Dermis microvascular lymphatic vessel endothelial cell (primary cell): ENCODE measurements around the gene SKI. TPM values are rescaled to one million over a fixed set of nuclear protein-coding genes. Genes with fewer than 3 reads are reported as not detected.
"Not testable (repeated sequence)": the region's sequence is repeated elsewhere in the genome, so short reads cannot be mapped to it uniquely, and the experiment has no call there.

Experiments used
- DNase-seq, 2 donors: peaks; one replicate each; pipeline versions ENCODE4 v3.0.0 to v3.0.0-alpha.2; 2010; ENCODE audit warnings: low read depth in 2 of 2
- total RNA-seq: library from RNA; depleted of rRNA; stranded (reverse); fragments of >200 nt; gene quantifications from 2 replicates; pipeline ENCODE4 v1.2.1, GENCODE V29; 2014

Gene SKI
- total RNA-seq, 1 donor from 2014 or later = 12.7 TPM

DNA sequence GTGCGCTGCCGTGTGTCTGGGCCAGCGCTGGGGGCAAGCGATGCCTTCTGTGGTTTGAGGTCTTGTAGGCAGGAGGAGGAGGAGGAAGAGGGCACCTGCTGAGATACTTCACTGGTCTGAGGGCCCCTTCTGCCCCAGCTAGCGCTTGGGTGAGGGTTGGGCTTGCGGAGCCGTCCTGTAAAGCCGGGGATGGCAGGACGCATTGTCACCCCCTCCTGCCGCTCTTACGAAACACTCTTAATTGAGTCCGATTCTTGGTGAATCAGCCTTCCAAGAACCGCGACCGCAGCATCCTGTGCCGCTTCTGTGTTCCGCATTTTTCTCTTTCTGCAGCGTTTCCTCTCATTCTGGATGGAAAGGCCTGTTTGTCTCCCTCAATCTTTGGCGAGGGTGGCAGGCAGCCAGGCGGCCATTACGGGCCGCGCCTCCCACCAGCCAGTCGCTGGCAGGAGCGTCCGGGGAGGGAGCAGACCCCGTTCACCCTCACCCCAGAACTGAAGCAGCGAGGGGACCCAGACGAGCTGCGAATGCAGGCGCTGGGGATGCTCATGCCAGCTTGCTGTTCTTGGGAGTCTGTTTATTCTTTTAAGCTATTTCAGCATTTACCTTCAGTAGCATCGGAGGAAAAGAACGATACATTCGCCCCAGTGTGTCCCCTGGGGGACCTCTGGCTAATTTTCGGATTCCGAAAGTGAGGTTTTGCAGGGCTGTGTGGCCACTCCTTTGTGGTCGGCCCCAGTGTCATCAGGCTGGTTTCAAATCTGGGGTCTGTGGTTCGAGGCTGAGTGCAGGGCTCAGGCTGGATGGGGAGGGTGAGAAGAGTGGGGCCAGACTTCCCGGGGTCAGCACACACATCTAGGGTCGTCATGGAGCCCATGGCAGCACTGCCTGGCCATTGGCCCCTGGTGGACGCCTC lies 62.7 kb downstream of the SKI start:
- DNase-seq = peak; percentile 63 to 93

DNA sequence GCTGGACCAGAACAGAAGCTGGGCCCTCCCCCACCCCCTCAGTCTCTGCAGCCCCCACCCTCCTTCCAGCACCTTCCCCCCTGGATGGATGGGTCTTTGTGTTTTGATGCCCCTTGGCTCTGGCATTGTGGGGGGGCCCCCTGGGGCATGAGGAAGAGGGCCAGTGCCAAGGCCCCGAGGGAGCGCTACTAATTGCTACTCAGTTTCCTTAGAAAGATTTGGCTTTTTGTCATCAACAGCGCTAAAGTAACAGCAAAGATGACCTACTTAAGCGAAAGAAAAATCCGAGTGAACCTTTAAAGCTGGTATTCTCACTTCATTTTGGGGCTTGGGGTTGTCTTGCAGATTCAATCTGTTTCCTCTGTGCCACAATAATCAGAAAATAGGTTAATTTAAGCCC lies 63.5 kb downstream of the SKI start:
- DNase-seq = no peak

DNA sequence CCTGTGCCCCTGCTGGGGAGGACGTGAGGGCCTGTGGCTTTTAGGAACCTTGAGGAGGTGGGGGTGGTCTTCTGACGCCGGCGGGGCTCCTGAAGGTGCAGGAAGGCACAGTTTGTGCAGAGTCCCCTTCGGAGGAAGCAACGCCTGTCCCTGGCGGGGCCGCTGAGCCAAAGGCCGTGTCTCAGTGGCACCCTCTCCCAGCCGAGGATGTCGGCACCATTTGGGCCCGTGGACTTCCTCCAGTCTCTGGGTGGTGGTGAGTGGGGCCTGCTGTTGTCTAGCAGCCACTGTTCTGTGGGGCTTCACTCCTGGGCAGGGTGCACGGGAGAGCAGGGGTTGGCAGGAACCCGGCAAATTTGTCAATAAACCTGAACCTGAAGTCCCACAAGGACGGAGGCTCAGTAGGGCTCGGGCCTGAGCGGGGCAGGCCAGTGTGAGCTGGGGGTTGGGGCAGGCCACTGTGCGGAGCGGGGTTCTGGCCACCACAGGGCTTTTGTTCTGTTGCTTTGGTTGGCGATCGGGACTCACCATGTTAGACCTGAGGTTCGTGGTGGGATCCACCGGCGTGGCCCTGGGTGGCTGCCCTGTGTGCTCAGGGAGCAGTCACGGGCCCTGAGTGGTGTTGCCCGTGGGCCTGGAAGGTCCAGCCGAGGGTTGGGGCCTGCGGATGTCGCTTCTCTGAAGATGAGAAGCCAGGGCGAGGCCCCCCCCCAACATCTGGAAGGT lies 64.8 kb downstream of the SKI start:
- no peak for DNase-seq

DNA sequence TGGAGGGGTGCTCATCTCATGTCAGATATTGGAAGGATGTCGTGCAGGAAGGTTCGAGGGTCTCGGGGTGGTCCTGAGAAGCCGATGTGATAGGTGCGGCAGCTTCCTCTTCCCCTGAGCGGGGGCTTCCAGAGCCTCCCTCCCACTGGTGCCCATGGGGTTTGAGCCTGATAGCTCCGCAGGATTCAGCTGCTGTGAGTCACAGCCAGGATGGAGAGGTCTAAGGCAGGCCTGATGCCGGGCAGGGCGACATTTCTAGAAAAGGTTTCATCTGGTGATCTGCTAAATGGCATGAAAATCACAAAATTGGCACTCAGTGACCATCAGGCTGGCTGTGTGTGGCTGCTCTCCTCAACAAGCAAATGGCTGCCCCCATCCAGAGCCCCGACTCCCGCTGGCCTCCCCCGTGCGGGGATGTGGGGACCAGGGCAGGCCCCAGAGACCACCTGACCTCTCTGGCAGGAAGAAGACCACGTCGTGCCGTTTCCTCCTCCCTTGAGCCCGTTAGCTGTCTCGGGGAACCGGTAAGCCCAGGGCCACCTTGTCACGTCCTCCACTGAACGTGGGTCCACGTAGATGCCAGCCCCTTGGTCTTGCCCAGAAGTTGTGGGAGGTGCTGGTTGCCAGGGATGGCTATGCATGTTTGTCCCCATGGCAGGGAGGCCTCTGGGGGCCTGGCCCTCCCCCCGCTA lies 66.1 kb downstream of the SKI start:
- DNase-seq = no peak

DNA sequence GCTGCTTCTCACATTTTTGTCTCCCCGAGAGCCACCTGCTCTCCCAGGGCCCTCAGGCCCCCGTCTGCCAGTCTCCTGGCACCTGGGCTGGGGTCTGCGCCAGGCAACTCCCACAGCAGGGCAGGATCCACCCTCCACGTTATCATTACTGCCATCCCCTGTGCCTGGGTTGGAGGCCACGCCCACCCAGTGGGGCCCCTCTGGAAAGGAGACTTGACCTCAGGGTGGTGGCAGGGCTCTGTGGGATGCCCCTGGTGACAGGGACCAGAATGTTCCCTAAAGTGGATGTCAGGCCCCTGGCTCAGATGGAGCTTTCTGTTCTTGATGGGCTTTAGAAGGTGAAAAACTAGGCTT lies 66.6 kb downstream of the SKI start:
- DNase-seq = no peak

DNA sequence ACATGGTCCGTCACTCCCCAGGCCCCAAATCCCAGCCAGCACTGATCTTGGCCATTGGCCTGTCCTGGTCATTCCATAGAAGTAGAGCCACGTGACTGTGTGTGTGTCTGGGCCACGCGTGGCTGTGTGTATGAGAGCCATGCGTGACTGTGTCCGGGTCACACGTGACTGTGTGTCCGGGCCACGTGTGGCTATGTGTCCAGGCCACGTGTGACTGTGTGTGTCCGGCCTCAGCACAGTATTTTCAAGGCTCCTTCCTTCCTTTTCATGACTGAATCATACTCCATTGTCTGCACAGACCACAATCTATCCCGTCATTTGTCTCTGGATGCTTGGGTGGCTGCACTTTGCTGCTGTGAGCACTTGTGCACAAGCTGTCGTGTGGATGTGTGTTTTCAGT lies 67.4 kb downstream of the SKI start:
- peak in 1 of 2 donors; percentile 27 for DNase-seq

DNA sequence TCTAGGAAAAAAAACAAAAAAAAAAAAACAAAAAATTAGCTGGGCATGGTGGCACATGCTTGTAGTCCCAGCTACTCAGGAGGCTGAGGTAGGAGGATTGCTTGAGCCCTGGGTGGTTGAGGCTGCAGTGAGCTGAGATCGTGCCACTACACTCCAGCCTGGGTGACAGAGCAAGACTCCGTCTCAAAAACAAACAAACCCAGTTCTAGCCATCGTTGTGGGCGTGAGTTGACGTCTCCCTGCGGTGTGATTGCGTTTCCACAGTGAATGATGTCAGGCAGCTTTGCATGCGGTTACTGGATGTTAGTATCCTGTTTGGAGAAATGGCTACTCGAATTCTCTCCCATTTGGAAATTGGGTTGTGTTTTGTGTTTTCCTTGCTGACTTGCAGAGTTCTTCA lies 68.1 kb downstream of the SKI start:
- not testable (repeated sequence) for DNase-seq

DNA sequence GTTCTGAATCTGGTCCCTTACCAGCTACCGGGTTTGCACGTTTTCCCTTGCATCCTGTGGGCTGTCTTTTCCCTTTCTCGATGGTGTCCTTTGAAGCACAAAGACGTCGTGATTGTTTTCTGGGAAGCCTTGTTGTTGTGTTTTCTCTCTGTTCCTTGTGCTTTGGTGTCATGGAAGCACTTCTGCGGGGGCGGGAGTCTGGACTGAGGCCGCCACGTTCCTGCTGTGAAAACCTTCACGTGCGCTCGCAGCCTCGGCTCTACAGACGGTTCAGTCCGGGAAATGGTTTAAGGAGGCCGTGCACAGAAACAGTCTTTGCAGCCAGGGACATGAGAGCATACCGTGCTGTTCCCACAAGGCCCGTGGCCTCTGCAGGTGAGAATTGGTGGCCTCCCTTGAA lies 68.5 kb downstream of the SKI start:
- no peak for DNase-seq

DNA sequence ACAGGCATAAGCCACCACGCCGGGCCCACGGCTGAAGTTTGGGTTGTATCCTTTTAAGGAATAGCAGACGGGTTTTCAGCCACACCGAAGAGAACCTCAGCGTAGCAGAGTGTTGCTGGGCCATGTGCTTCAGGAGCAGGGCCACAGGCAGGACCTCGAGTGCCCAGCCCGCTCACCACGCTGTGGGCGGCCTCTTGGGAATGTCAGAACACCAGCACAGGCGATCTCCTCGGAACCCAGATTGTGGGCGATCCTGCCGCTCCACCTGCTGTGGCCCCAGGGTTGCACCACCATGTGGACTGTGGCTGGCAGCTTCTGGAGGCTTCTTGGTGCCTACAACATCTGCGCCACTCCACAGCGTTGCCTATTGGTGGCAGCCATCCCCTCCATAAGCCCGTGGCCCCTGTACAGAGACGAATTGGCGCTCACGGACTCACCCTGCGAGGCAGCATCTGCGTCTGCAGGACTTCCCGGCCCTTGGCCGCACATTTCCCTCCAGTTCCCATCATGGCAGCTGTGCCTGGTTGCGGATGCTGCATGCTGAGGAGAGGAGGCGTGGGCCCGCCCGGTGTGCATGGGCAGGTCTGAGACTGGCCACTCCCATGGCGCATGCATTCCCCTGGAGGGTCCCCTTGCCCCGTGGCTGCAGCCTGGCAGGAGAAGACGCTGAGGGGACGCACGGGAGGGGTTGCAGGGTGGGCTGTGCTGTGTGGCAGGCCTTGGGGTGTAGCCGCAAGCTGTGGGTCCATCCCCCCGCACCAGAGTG lies 69.3 kb downstream of the SKI start:
- no peak for DNase-seq

DNA sequence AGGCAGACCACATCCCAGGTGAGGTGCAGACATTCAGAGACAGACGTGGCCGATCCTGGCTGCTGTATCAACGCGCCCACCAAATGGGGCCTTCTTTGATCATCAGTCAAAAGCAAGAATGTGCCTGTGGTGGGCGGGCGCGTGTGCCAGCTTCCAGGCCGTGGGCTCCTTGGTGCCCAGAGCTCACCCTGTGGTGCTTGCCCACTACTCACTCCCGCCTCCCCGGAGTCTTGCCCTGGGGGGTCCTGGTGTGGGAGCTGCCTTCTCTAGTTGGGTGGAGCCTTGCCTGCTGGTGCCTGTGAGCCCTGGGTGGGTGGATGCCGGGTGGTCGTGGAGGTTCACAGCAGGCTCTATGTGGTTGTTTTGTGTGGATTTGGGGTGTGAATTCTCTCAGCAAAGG lies 70.6 kb downstream of the SKI start:
- DNase-seq = no peak

DNA sequence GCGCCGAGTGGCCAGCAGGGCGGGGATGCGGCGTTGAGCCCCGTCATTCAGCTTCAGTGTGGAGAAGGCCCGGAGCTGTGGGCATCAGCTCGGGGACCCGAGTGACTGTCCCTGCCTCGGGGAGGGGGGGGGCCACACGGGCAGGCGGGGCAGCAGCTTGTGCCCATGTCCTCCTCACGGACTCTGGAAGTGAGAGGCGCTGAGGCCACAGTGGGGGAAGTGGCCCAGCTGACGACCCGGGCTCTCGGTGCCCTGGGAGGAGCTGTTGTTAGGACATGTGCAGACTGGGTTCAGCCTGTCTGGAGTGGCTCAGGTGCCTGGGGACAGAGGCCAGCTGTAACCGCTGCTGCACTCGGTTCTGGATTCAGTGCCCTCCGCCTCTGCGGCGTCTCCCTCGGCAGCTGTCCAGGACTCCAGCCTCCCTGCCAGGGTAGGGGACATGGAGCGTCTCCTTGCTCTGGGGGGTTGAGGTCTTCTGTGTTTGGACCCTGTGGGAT lies 71.1 kb downstream of the SKI start:
- no peak for DNase-seq

DNA sequence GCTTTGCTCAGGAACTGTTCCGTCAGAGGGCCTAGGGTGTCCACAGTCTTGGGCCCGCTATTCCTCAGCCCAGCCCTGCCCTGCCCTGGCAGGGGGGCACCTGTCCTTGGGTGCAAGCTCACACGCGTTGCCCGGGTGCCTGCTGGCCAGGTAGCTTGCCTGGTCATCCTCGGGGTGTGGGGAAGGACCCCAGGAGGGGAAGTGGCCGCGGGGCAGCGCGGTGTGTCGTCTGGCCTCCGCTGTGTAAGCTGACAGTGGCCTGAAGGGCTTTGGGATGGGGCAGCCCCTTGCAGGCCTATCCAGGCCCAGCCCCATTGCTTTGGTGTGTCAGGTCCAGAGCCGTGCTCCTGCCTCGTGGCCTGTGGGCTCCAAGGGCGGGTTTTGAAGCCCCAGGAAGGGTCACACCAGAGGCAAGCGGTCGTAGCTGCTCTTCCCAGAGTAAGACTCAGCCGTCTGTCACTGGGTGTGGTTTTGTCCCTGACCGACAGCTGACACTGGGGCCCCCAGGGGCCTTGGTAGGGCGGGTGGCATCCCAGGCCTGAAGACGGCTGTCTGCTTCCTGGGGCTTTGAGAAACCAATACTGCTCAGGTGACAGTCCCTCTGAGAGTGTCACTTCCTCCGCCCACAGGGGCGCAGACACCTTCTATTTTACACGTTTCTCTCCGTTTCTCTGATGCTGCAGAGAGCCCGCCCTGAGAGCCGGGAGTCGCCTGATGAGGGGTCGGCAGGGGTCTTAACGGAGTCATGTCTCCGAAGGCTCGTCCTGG lies 72.1 kb downstream of the SKI start:
- peak in 1 of 2 donors; percentile 18 for DNase-seq

DNA sequence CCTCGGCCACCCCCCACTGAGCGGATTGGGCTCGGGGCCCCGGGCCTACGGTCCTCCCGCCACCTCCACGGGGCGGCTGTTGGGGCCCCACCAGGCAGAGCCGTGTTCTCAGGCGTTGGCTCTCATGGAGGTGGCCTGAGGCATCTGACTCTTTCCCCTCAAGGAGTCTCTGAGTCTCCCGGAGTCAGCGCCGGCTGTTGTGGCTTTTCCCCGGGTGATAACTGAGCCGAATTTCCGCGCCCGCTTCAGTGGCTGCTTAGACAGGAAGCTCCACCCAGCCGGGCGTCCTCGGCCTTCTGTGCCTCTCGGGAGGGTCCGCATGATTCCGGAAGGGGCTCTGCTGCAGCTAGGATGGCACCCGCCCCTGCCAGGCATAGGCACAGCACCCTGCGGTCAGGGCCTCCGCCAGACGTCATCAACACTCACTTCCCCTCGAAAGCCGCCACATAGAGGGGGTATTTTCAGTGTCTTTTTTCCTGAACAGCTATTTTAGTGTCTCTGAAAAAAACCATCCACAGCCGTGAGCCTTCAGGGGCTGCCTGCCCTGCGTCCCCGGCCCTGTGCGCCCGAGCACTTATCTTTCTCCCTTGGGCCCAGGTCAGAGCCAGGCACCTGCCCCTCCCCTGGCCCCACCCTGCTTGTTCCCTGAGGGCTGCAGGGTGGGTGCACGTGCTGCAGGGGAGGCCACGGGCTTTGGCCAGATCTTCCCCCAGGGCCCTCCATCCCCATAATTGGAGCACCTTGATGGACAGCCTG lies 72.9 kb downstream of the SKI start:
- peak in 1 of 2 donors; percentile 69 for DNase-seq

DNA sequence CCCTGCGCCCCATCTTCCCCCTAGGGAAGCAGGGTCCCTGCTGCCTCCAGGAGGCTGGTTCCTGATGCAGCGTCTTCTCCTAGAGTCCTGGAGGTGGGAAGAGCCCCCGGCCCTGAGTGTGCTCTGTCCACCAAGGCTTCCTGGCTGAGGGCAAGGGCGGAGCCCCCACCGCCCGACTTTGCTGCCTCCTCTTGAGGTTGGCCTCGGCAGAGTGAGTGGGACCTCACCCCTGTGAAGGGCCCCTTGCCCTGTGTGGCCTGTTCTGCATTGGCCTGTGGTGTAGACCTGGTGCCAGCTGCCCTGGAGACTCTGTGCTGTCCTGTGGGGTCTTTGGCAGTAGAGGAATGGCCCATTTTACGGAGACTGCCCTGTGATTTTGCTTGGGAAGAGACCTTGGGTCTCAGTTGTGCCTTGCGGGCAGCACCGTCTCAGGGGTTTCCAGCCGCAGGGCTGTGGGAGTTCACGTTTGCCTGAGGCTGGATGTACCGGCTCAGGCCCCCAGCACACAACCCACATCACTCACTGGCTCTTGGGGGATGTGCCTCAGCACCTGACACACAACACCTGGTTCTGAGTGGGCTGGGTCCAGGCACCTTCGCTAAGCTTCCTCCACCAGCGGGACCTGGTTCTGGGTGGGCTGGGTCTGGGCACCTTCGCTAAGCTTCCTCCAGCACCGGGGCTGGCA lies 73.6 kb downstream of the SKI start:
- no peak for DNase-seq

DNA sequence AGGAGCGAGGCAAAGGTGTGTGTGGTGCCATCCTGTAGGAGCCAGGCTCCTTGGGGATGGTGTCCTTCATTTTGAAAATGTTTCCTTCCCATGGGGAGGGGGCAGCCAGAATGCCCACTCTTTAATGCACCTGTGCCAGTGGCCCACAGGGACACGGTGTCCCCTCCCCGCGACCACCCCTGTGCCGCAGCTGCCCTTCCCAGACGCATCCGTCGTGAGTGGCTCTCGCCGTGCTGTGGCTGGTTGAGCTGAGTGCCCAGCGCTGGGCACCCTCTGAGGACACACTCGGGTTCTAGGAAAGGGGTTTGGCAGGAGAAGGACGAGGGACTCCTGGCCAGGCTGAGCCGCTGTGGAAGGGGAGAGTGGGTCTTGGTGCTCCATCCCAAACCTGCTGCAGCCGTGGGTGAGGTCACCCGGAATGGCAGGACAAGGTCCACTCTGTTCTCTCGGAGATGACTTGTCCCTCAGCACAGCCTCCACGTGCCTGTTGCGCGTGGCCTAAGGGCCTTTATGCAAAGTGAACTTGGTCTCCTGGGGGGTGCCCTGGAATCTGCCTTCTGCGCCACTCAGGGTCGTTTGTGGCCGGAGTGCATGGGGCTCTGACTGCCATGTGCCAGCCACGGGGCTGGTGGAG lies 74.3 kb downstream of the SKI start:
- DNase-seq = no peak

DNA sequence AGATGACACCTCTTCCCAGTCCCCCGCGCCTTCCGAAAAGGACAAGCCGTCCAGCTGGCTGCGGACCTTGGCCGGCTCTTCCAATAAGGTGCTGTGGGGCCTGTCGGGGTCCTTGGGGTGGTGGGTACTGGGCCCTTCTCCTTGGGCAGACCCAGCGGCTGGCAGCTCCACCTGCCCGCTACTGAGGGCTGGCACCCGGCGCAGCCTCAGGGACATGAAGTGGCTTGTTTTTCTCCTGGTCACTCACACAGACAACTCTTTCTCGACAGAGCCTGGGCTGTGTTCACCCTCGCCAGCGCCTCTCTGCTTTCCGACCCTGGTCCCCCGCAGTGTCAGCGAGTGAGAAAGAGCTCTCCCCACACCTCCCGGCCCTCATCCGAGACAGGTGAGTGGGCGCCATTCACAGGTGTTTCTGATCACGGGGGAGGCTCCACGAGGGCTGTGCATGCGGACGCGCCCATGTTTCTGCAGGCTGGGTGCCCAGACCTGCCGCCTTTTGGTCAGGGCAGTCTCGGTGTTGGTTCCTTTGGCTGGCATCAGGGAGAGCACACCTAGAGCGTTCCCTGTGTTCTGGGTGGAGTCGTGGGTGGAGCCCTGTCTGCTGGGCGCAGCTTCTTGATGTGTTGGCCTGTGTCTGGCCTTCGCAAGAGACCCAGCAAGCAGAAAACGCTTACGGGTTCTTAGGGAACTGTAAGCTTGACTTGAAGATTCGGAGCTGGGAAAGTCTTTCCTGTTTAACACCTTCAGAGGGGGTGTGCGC lies 75.1 kb downstream of the SKI start:
- no peak for DNase-seq

DNA sequence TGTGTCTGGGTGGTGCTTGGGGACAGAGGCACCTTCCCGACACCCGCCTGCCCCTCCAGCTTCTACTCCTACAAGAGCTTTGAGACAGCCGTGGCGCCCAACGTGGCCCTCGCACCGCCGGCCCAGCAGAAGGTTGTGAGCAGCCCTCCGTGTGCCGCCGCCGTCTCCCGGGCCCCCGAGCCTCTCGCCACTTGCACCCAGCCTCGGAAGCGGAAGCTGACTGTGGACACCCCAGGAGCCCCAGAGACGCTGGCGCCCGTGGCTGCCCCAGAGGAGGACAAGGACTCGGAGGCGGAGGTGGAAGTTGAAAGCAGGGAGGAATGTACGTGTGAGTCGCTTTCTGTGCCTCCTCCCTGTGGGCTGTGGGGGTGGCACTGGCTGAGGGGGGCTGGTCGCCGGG lies 75.7 kb downstream of the SKI start:
- no peak for DNase-seq

DNA sequence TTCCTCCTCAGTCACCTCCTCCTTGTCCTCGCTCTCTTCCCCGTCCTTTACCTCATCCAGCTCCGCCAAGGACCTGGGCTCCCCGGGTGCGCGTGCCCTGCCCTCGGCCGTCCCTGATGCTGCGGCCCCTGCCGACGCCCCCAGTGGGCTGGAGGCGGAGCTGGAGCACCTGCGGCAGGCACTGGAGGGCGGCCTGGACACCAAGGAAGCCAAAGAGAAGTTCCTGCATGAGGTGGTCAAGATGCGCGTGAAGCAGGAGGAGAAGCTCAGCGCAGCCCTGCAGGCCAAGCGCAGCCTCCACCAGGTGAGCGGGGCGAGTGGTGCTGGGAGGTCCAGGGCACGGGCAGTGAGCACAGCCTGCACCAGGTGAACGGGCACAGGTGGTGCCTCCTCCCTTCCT lies 76.2 kb downstream of the SKI start:
- DNase-seq = no peak
